ENCODE measurements around the gene MAN1A1.

DNA sequence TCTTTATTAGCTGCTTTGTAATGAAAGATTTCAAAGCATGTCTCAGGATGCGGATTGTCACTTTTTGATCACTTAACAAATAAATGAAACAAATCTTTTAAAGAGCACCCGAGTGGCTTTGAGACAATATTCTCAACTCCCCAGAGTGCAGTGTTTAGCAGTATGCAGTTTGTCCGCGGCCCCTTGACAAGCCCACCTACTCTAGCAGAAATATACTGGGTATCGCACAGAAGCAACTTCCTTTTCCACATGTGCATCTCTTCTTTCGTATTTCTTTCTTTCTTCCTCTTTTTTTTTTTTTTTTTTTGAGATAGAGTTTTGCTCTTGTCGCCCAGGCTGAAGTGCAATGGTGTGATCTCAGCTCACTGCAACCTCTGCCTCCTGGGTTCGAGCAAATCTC lies 186.6 kb downstream of the MAN1A1 start:
- TF ChIP-seq, protein P1, sequence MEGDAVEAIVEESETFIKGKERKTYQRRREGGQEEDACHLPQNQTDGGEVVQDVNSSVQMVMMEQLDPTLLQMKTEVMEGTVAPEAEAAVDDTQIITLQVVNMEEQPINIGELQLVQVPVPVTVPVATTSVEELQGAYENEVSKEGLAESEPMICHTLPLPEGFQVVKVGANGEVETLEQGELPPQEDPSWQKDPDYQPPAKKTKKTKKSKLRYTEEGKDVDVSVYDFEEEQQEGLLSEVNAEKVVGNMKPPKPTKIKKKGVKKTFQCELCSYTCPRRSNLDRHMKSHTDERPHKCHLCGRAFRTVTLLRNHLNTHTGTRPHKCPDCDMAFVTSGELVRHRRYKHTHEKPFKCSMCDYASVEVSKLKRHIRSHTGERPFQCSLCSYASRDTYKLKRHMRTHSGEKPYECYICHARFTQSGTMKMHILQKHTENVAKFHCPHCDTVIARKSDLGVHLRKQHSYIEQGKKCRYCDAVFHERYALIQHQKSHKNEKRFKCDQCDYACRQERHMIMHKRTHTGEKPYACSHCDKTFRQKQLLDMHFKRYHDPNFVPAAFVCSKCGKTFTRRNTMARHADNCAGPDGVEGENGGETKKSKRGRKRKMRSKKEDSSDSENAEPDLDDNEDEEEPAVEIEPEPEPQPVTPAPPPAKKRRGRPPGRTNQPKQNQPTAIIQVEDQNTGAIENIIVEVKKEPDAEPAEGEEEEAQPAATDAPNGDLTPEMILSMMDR (IDR thresholded peaks at IDR 0.05), result no peak
- TF ChIP-seq POLR2A (IDR thresholded peaks at IDR 0.05), result no peak

Data from thyroid gland (tissue), 4 donors.